Breast epithelium (tissue), 4 donors: ENCODE data around the gene TBX2. TPM values are rescaled to one million over a fixed set of nuclear protein-coding genes. Genes with fewer than 3 reads are reported as not detected.
"Not testable (repeated sequence)": the region's sequence is repeated elsewhere in the genome, so short reads cannot be mapped to it uniquely, and the experiment has no call there.

Experiments used
- DNase-seq, 2 donors: peaks; one replicate each; pipeline ENCODE4 v3.0.0-alpha.2; 2019; ENCODE audit warnings: low spot score in 2 of 2
- H3K27ac ChIP-seq, 2 donors: fragments of 200-600 bp; sonication (generic) in 1 of 2; one replicate each; pipeline ENCODE4 v1.5.1; 2016 to 2019; ENCODE audit warnings: mild to moderate bottlenecking in 1 of 2
- H3K27me3 ChIP-seq, 2 donors: fragments of 200-600 bp; sonication (generic) in 1 of 2; one replicate each; pipeline versions ENCODE4 v1.5.1 to v1.6.0; 2017 to 2019; ENCODE audit warnings: control low read depth in 1 of 2, mild to moderate bottlenecking in 1 of 2
- H3K36me3 ChIP-seq: fragments of 200-600 bp; one replicate; pipeline ENCODE4 v1.5.1; 2019
- H3K4me1 ChIP-seq, 2 donors: fragments of 200-600 bp; sonication (generic); one replicate each; pipeline ENCODE4 v1.5.1; 2016 to 2019; ENCODE audit warnings: control low read depth in 1 of 2
- H3K4me3 ChIP-seq, 3 donors: fragments of 200-600 bp; sonication (generic); 1 replicate in 2 of 3; 2 replicates in 1 of 3; pipeline ENCODE4 v1.5.1; 2016 to 2019; ENCODE audit warnings: mild to moderate bottlenecking in 3 of 3, moderate library complexity in 2 of 3
- H3K9me3 ChIP-seq, 2 donors: fragments of 200-600 bp; sonication (generic) in 1 of 2; one replicate each; pipeline ENCODE4 v1.5.1; 2016 to 2019; ENCODE audit warnings: control low read depth in 1 of 2
- POLR2A ChIP-seq: fragments of 450-650 bp; IDR thresholded peaks from one replicate; pipeline ENCODE4 v1.6.1; 2016; ENCODE audit warnings: antibody characterized with exemption, mild to moderate bottlenecking, moderate library complexity
- POLR2AphosphoS5 ChIP-seq, 3 donors: sonication (generic); formaldehyde crosslinking; IDR thresholded peaks; one replicate each; pipeline ENCODE4 v1.6.1; 2017; ENCODE audit warnings: antibody characterized with exemption in 3 of 3
- intact Hi-C: fragments of 100-400 bp; cut with DNase I; formaldehyde crosslinking; loops from one replicate; pipeline ENCODE4 v1.15.1; 2023; ENCODE audit warnings: low total_unique reads
- total RNA-seq, 3 donors: library from RNA; depleted of rRNA; stranded (reverse); fragments of >200 nt; gene quantifications; one replicate each; pipeline ENCODE4 v1.1.0, GENCODE V29; 2016
- TF ChIP-seq, protein P1 (sequence below), 3 donors: fragments of 450-650 bp; IDR thresholded peaks; one replicate each; pipeline ENCODE4 v1.5.1; 2016 to 2017; ENCODE audit warnings: antibody characterized with exemption in 3 of 3, mild to moderate bottlenecking in 3 of 3, moderate library complexity in 3 of 3

The TBX2 gene
- total RNA-seq, 3 donors from 2014 or later = 4.8 to 8.5 (median 5.7) TPM

DNA sequence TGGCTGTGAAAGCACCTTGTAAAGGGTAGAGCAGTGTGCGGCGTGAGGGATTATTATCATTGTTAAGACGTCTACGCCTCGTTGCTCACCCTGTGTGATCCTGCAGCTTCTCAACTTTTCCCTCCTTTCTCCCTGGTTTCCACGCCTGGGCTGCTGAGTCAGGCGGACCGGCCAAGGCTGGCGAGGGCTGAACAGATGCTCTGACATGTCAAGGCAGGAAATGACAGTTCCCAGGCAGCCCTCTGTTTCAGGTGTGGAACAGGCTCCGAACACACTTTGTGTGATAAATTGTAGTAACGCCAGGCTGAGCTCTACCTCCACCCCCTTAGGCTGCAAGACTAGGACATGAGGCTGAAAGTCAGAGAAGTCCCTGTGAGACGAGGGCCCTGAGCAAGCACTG lies 46.0 kb upstream of the TBX2 start:
- Histone ChIP-seq H3K36me3 (no peaks in the 10 kb centered on the region), H3K4me3 (no peak overlapping the region), H3K27me3 (no peaks in the 10 kb centered on the region), H3K9me3 (no peaks in the 10 kb centered on the region), H3K27ac (no peak overlapping the region), H3K4me1 (no peaks in the 10 kb centered on the region)
- TF ChIP-seq POLR2AphosphoS5 (IDR thresholded peaks at IDR 0.05) (no peak), POLR2A (no peak)
- TF ChIP-seq, protein P1, sequence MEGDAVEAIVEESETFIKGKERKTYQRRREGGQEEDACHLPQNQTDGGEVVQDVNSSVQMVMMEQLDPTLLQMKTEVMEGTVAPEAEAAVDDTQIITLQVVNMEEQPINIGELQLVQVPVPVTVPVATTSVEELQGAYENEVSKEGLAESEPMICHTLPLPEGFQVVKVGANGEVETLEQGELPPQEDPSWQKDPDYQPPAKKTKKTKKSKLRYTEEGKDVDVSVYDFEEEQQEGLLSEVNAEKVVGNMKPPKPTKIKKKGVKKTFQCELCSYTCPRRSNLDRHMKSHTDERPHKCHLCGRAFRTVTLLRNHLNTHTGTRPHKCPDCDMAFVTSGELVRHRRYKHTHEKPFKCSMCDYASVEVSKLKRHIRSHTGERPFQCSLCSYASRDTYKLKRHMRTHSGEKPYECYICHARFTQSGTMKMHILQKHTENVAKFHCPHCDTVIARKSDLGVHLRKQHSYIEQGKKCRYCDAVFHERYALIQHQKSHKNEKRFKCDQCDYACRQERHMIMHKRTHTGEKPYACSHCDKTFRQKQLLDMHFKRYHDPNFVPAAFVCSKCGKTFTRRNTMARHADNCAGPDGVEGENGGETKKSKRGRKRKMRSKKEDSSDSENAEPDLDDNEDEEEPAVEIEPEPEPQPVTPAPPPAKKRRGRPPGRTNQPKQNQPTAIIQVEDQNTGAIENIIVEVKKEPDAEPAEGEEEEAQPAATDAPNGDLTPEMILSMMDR (IDR thresholded peaks at IDR 0.05) = no peak
- intact Hi-C loops = no loop called here
- DNase-seq = no peak

DNA sequence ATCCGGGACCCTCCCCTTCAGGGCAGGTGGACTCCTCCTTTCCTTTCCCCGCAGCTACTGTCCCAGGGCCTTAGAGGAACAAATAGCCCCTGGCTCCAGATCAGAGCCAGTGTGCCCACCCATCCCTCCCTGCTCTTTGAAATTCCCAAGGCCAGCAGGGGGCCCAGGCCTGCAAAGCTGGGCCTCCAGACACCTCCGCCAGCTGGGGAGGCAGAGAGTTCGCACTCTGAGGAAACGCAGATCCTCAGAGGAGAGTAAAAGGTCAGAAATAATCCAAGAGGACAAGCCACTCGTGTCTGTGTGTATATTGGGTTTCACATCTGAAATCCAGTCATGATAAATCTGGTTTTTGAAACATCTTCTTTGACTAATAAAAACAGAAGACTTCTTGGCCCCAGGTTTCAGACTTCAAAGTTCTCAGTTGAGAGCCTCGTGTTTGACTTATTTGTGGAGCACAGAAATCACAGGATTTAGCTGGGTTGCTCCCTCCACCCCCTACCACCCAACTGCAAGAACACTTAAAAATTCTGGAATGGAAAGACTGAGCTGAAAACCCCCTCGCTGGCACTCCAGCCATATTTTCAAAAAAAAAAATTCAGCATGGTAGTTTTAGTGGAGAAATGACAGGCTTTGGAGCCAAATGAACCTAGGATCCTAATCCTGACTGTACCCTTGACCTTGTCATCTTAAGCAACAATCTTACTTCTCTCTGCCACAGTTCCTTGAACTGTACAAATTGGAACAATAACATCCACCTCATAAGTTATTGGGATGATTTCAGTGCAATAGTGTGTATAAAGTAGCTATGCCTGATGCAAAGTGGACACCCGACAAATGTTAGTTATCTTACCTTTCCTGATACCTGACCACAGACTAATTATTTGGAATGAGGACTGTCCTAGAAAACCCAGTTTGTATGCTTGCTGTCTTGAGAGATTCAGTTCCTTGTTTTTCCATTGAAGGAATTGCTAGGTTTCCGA lies 44.5 kb upstream of the TBX2 start:
- Histone ChIP-seq H3K4me3 (no peak overlapping the region), H3K4me1 (no peaks in the 10 kb centered on the region), H3K9me3 (no peaks in the 10 kb centered on the region), H3K27me3 (no peaks in the 10 kb centered on the region), H3K27ac (no peak overlapping the region), H3K36me3 (no peaks in the 10 kb centered on the region)
- intact Hi-C loops = no loop called here
- TF ChIP-seq POLR2A = no peak
- TF ChIP-seq, protein P1 (IDR thresholded peaks at IDR 0.05) = no peak
- TF ChIP-seq POLR2AphosphoS5 (IDR thresholded peaks at IDR 0.05) = no peak
- no peak for DNase-seq

DNA sequence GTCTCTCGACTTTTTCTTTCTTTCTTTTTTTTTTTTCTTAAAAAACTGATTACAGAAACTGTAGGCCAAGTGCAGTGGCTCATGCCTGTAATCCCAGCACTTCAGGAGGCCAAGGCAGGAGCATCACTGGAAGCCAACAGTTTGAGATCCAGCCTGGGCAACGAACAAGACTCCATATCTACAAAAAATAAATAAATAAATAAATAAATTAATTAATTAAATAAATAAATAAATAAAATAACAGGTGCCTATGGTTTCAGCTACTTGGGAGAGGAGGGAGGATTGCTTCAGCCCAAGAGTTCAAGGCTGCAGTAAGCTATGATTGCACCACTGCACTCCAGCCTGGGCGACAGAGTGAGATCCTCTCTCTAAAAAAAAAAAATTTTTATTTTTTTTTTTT lies 42.6 kb upstream of the TBX2 start:
- DNase-seq, H3K9me3 ChIP-seq, H3K27ac ChIP-seq, H3K4me3 ChIP-seq, H3K27me3 ChIP-seq, H3K4me1 ChIP-seq, intact Hi-C loops, H3K36me3 ChIP-seq: not testable (repeated sequence)

DNA sequence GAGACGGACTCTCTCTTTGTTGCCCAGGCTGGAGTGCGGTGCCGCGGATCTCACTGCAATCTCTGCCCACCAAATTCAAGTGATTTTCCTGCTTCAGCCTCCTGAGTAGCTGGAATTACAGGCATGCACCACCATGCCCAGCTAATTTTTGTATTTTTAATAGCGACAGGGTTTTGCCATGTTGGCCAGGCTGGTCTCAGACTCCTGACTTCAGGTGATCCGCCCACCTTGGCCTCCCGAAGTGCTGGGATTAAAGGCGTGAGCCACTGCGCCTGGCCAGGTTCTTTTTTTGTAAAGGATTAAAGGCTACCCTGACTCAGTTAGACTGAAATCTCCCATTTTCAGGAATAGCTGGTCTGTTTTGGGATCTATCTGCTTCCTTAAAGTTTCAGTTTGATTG lies 40.1 kb upstream of the TBX2 start:
- H3K4me3 ChIP-seq, H3K36me3 ChIP-seq, intact Hi-C loops, H3K9me3 ChIP-seq, DNase-seq, H3K27me3 ChIP-seq, H3K4me1 ChIP-seq, H3K27ac ChIP-seq: not testable (repeated sequence)

DNA sequence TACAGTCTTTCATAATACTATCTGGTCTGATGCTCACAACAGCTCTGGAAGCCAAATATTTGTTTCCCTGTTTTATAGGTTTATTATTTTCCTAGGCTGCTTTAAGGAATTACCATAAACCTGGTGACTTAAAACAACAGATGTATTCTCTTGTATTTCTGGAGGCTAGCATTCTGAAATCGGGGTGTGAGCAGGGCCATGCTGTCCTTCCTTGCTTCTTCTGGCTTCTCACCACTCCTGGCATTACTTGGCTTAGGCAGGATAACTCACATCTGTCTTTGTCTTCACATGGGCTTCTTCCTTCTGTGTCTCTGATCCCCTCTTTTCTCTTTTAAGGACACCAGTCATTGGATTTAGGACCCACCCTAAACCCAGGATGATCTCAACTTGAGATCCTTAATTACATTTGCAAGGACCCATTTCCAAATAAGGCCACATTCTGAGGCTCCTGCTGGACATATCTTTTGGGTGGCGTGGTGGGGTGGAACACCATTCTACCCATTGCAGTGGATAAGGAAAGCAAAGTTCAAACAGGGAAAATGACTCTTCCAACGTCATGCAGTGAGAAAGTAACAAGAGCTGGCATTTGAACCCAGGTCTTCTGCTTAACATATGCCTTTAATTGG lies 39.2 kb upstream of the TBX2 start:
- Histone ChIP-seq H3K36me3 (no peaks in the 10 kb centered on the region), H3K27ac (no peak overlapping the region), H3K27me3 (no peaks in the 10 kb centered on the region), H3K4me1 (no peaks in the 10 kb centered on the region), H3K9me3 (no peaks in the 10 kb centered on the region), H3K4me3 (no peak overlapping the region)
- no peak for DNase-seq
- TF ChIP-seq POLR2AphosphoS5 (IDR thresholded peaks at IDR 0.05) (no peak), POLR2A (no peak)
- TF ChIP-seq, protein P1 (IDR thresholded peaks at IDR 0.05) = no peak
- intact Hi-C loops = no loop called here

DNA sequence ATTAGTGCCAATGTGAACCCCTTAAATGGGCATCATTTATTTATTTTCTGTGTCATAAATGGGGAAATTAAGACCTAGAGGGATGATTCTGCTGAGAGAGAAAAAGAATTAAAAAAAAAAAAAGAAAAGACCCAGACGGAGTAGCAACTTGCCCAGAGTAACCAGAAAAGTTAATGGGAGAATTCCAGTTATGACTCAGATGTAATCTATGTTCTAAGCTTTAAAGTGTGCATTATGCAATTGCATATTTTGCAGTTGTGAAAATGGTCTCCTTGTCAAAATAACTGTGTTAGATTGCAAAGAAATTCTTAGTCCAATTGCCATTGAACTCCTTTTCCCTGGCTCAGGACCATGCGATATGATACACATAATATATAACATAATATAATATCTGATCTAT lies 38.6 kb upstream of the TBX2 start:
- H3K9me3 ChIP-seq = no peaks in the 10 kb centered on the region
- no peaks in the 10 kb centered on the region for H3K27me3 ChIP-seq
- H3K27ac ChIP-seq = no peak overlapping the region
- H3K4me1 ChIP-seq = no peaks in the 10 kb centered on the region
- intact Hi-C loops = no loop called here
- TF ChIP-seq POLR2A (no peak), POLR2AphosphoS5 (IDR thresholded peaks at IDR 0.05) (no peak)
- H3K4me3 ChIP-seq = no peak overlapping the region
- no peaks in the 10 kb centered on the region for H3K36me3 ChIP-seq
- DNase-seq = no peak
